NCI-H345 (cell line): Measurements from ENCODE around the gene PPP4C.
"Not testable (repeated sequence)": the region's sequence is repeated elsewhere in the genome, so short reads cannot be mapped to it uniquely, and the experiment has no call there.

Experiments
- DNase-seq: peaks from one replicate; lab custom pipeline; 2025; lab: John Stamatoyannopoulos, UW

The PPP4C gene

GRCh38 chr16:30096862-30097563 is 21.2 kb downstream of the PPP4C start:
- DNase-seq, result no peak

DNA sequence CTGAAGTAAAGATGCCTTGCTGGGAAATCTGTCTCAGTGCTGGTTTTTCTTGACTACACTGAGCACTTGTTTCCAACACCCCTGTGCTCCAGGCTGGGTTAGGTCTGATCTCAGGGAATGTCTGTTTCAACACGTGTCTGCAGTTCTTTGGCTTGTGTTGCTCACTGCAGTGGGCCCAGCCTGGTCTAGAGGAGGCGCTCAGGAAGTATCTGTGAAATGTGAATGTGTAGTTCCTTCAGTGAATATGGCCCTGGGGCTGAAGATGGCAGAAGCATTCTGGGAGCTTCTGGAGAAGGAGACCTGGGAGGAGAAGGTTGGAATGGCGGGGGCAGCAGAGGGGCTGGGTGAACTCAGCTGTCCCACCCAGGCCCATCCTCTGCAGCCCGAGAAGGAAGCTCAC is 28.3 kb downstream of the PPP4C start:
- DNase-seq, result no peak

- no peak for DNase-seq
Measured at GRCh38 chr16:30104492-30104891, 28.7 kb downstream of the PPP4C start.

DNA sequence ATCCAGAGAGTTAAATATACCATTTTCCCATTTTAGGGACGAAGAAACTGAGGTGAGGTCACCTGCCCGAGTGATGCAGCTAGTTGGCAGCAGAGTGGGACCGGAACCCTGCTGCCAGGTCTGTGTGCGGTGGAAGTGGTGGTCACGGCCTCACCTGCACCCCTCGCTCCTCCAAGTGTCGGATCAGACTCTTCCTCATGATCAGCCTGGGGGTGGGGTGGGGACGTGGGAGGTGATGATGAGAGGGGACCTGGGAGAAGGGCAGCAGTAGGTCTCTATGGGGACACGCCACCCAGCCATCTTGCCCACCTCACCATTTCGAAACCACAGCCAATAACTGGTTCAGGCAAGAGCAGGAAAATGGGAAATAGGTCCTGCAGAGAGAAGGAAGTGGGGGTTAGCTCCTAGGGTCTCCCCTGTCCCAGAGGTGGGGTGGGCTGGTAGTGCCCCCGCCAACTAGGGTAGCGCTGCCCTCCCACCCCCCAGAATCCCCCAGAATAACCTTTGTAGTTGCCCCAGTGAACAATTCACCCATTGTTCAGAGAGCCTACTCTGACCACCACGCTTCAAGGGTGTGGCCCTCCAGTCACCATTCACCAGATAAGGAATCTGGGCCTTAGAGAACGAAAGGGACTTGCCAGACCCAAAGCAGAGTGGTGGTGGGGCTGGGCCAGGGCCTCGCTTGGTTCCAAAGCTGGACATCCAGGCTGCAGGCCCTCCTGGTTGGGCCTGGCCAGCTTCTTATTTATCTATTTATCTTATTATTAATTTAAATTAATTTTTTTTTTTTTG is 32.5 kb downstream of the PPP4C start:
- no peak for DNase-seq

GRCh38 chr16:30110661-30111060 is 34.9 kb downstream of the PPP4C start:
- no peak for DNase-seq

DNA sequence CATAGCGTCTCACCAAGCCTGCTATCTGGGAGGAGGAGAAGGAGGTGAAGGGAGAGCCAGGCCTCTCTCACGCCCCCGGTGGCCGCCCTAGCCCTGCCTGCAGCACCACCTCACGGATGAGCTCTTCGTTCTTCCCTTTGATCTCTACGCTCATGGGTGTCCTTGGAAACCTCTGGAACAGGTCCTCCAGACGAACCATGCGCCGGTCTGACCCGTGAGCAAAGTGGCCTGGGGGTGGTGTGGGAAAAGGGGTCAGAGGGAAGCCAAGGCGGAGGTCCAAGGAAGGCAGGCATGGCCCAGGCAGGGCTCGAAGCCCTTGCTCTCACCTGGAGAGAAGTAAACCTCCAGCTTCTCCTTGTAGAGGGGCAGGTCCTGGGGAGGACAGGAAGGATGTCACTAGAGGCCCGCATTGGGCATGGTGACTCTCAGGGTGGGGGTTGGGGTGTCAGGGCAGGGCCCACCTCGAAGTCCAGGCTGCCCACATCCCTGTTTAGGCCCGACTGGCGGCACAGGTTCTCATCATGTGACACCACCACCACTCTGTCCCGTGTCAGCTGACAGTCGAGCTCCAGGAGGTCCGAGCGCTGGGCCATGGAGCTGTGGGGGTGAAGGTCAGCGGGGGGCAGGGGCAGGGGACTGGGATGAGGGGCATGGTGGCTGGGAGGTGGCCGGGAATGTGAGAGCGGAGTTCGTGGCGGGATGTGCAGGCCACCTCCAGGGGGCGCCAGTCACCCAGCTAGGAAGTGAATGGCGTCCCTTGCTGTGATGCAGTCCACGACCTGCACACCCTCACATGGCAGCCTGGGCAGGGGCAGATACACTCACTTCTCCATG is 36.6 kb downstream of the PPP4C start:
- DNase-seq, result peak; percentile 36

- no peak for DNase-seq
Measured at GRCh38 chr16:30113031-30113710, 37.4 kb downstream of the PPP4C start, which contains the start of gene GDPD3. GDPD3 (minus strand) TSS chr16:30113537; CDS start chr16:30113478, 59 bp downstream.

GRCh38 chr16:30113711-30114333 is 38.0 kb downstream of the PPP4C start:
- DNase-seq, result no peak

GRCh38 chr16:30114411-30114810 is 38.6 kb downstream of the PPP4C start:
- no peak for DNase-seq

DNA sequence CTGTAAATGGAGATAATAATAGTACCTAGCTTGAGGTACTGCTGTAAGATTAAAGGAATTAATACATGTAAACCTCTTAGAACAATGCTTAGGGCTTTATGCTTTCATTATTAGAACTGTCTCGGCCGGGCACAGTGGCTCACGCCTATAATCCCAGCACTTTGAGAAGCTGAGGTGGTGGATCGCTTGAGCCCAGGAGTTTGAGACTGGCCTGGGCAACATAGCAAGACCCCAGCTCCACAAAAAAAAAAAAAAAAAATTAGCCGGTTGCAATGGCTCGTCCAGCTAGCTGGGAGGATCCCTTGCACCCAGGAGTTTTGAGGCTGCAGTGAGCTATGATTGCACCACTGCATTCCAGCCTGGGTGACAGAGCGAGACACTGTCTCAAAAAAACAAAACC is 39.0 kb downstream of the PPP4C start:
- not testable (repeated sequence) for DNase-seq

- no peak for DNase-seq
Measured at GRCh38 chr16:30115238-30115637, 39.4 kb downstream of the PPP4C start.

- no peak for DNase-seq
Measured at GRCh38 chr16:30116291-30117207, 40.8 kb downstream of the PPP4C start.

- DNase-seq, result no peak
Measured at GRCh38 chr16:30117768-30118167, 42.0 kb downstream of the PPP4C start.

DNA sequence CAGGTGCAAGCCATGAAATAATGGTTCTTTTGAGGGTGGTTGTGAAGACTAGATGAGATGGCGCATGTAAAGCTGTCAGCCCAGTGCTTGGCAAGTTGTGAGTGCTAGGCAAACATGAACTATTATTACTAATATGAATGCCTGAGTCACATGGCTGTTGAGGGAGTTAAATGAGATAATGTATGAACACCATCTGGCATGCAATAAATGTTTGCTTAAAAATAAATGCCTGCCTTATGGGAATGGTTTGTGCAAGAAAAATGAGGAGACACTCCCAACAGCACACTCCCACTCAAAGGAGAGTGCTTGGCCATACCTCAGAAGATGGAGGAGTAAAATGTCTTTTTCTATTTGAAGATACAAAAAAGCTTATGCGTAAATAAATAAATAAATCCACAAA is 43.6 kb downstream of the PPP4C start:
- no peak for DNase-seq

- no peak for DNase-seq
Measured at GRCh38 chr16:30120340-30121105, 44.7 kb downstream of the PPP4C start.

DNA sequence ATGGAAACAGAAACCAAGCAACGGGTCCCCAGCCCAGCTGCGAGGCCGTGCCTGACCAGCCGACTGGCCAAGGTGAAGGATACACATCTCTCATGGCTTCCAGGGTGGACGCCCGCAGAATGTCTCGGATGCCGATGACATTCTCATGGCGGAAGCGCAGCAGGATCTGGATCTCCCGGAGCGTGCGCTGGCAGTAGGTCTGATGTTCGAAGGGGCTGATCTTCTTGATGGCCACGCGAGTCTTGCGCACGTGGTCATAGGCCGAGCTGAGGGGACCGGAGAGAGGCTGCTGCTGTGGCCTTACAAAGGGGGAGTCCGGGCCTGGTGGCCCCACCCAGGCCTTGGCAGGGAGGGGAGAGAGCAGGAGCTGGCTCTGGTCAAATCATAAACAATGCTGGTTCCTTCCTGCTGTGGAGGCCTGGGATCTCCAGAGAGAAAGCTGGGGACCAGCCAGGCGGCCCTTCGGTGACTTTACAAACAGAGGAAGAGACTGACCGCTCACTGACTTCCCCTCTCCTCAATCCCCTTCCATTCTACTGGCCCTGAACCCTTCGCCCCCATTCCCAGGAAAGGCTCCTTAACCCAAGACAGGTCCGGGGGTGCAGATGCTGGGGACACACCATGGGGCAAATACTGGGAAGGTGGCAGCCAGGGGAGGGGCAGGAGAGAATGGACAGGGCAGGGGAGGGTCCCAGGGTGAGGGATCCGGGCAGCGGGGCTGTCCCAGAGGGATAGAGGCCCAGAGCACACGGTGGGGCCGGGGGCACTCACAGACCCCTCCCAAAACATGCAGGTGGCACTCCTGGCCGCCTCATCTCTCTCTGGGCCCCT is 46.2 kb downstream of the PPP4C start:
- DNase-seq, result no peak

DNA sequence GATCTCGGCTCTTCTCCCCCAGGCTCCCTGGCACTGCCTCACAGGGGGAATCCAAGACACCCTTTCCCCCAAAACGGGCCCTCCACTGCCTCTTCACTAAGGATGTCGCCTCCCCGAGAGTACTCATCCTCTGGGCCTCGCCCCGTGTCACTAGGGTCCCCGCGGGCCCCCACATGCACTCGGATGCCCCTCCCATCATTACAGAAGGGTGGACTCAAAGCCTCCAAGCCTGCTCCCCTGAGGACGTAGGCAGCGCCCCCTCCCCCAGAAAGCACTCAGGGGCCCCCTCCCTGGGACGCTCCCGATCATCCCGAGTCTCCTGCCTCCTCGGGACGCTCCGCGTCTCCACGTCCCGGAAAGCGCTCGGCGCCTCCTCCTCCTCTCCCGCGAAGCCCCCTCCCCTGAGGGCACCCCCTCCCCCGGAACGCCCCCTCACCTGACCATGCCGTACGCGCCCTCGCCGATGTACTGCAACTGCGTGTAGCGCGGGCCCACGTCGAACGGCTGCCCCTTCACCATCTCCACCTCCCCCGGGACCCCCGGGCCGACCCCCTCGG is 46.9 kb downstream of the PPP4C start:
- peak; percentile 62 for DNase-seq

GRCh38 chr16:30124985-30125379 is 49.2 kb downstream of the PPP4C start:
- DNase-seq, result no peak
